ENCODE results near the gene ANGPT4. TPM values are rescaled to one million over a fixed set of nuclear protein-coding genes. Genes with fewer than 3 reads are reported as not detected.

ANGPT4 gene
- total RNA-seq, 1 donor from 2014 or later, result not detected

- intact Hi-C loops (cut with micrococcal nuclease), result no loop called here
- peaks cover 15% of the 10 kb centered on the region for H3K36me3 Mint-ChIP-seq (ENCODE audit: low read depth)
- DNase-seq (ENCODE audit: low spot score), result no peak
- H3K4me3 Mint-ChIP-seq (ENCODE audit: low read depth), result peak overlapping the region; percentile 39
- no peaks in the 10 kb centered on the region for H3K27me3 Mint-ChIP-seq (ENCODE audit: low read depth)
- H3K27ac Mint-ChIP-seq, result no peak overlapping the region
- peaks cover 33% of the 10 kb centered on the region for H3K4me1 Mint-ChIP-seq (ENCODE audit: low read depth)
- H3K9me3 Mint-ChIP-seq, result no peaks in the 10 kb centered on the region
Measured at GRCh38 chr20:841568-842546, 74.3 kb downstream of the ANGPT4 start.

GRCh38 chr20:840858-841567 is 75.1 kb downstream of the ANGPT4 start:
- intact Hi-C loops (cut with micrococcal nuclease), result no loop called here
- Mint-ChIP-seq H3K27ac (no peak overlapping the region), H3K36me3 (ENCODE audit: low read depth) (peaks cover 8% of the 10 kb centered on the region), H3K4me1 (ENCODE audit: low read depth) (peaks cover 31% of the 10 kb centered on the region), H3K27me3 (ENCODE audit: low read depth) (no peaks in the 10 kb centered on the region), H3K9me3 (no peaks in the 10 kb centered on the region), H3K4me3 (ENCODE audit: low read depth) (peak overlapping the region; percentile 34)
- DNase-seq (ENCODE audit: low spot score), result no peak

- no peaks in the 10 kb centered on the region for H3K27me3 Mint-ChIP-seq (ENCODE audit: low read depth)
- peak overlapping the region; percentile 34 for H3K4me3 Mint-ChIP-seq (ENCODE audit: low read depth)
- peaks cover 33% of the 10 kb centered on the region for H3K4me1 Mint-ChIP-seq (ENCODE audit: low read depth)
- peaks cover 4% of the 10 kb centered on the region for H3K36me3 Mint-ChIP-seq (ENCODE audit: low read depth)
- intact Hi-C loops (cut with micrococcal nuclease), result no loop called here
- DNase-seq (ENCODE audit: low spot score), result no peak
- H3K9me3 Mint-ChIP-seq, result no peaks in the 10 kb centered on the region
- no peak overlapping the region for H3K27ac Mint-ChIP-seq
Measured at GRCh38 chr20:840503-840857, 75.7 kb downstream of the ANGPT4 start.

DNA sequence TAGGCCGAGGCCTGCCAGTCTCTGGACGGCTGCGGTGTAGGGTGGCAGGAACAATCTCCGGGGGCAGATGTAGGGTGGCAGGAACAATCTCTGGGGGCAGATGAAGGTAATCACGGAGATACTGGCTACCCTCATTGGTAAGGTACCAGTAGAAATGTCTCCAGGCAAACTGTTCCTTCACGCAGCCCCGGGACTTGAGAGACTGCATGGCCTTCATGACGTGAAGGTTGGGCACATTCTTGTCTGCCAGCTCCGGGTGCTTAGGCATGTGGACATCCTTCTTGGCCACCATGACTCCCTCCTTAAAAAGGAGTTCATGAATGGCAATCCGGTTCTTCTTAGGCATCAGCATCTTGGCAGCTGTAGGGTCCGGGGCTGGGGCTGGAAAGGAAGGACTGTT is 76.5 kb downstream of the ANGPT4 start:
- Mint-ChIP-seq H3K4me3 (ENCODE audit: low read depth) (no peak overlapping the region), H3K27ac (no peak overlapping the region), H3K36me3 (ENCODE audit: low read depth) (peaks cover 4% of the 10 kb centered on the region), H3K9me3 (no peaks in the 10 kb centered on the region), H3K27me3 (ENCODE audit: low read depth) (no peaks in the 10 kb centered on the region), H3K4me1 (ENCODE audit: low read depth) (peaks cover 40% of the 10 kb centered on the region)
- no peak for DNase-seq (ENCODE audit: low spot score)
- intact Hi-C loops (cut with micrococcal nuclease), result loop anchor here (5.0 kb wide), 1 partner anchor 278 kb away; the partner anchor contains the start of gene PSMF1

GRCh38 chr20:839015-839414 is 77.1 kb downstream of the ANGPT4 start:
- DNase-seq (ENCODE audit: low spot score), result no peak
- peaks cover 40% of the 10 kb centered on the region for H3K4me1 Mint-ChIP-seq (ENCODE audit: low read depth)
- no peak overlapping the region for H3K27ac Mint-ChIP-seq
- peaks cover 4% of the 10 kb centered on the region for H3K36me3 Mint-ChIP-seq (ENCODE audit: low read depth)
- no peaks in the 10 kb centered on the region for H3K9me3 Mint-ChIP-seq
- H3K4me3 Mint-ChIP-seq (ENCODE audit: low read depth), result no peak overlapping the region
- intact Hi-C loops (cut with micrococcal nuclease), result loop anchor here (5.0 kb wide), 1 partner anchor 278 kb away; the partner anchor contains the start of gene PSMF1
- no peaks in the 10 kb centered on the region for H3K27me3 Mint-ChIP-seq (ENCODE audit: low read depth)

DNA sequence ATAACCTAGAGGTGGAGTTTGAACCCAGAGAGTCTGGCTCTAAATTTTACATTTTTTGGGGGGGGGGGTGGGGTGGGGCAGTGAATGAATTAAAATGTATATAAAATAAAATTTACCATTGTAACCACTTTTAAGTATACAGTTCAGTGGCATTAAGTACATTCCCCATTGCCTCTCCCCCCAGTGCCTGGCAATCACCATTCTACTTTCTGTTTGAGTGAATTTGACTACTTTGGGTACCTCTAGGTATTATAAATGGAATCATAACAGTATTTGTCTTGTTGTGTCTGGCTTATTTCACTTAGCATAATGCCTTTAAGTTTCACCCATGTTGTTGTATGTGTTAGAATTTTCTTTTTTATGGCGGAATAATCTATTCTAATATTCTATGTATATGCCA is 79.9 kb downstream of the ANGPT4 start:
- peaks cover 42% of the 10 kb centered on the region for H3K4me1 Mint-ChIP-seq (ENCODE audit: low read depth)
- intact Hi-C loops (cut with micrococcal nuclease), result loop anchor here (5.0 kb wide), 1 partner anchor 281 kb away; the partner anchor contains the start of gene PSMF1

GRCh38 chr20:835608-836045 is 80.5 kb downstream of the ANGPT4 start:
- DNase-seq (ENCODE audit: low spot score), result no peak
- Mint-ChIP-seq H3K27me3 (ENCODE audit: low read depth) (no peaks in the 10 kb centered on the region), H3K36me3 (ENCODE audit: low read depth) (peaks cover 4% of the 10 kb centered on the region), H3K27ac (peak overlapping the region; percentile 36), H3K4me3 (ENCODE audit: low read depth) (peak overlapping the region; percentile 76), H3K9me3 (no peaks in the 10 kb centered on the region), H3K4me1 (ENCODE audit: low read depth) (peaks cover 43% of the 10 kb centered on the region)
- intact Hi-C loops (cut with micrococcal nuclease), result loop anchor here (5.0 kb wide), 1 partner anchor 282 kb away; the partner anchor contains the start of gene PSMF1

More for the DNA sequence above, 79.9 kb downstream of the ANGPT4 start:
- H3K27ac Mint-ChIP-seq, result peak overlapping the region; percentile 40
- H3K36me3 Mint-ChIP-seq (ENCODE audit: low read depth), result peaks cover 4% of the 10 kb centered on the region
- peak overlapping the region; percentile 37 for H3K4me3 Mint-ChIP-seq (ENCODE audit: low read depth)
- no peaks in the 10 kb centered on the region for H3K27me3 Mint-ChIP-seq (ENCODE audit: low read depth)
- DNase-seq (ENCODE audit: low spot score), result no peak
- no peaks in the 10 kb centered on the region for H3K9me3 Mint-ChIP-seq

GRCh38 chr20:834151-834746 is 81.9 kb downstream of the ANGPT4 start:
- peak overlapping the region; percentile 75 for H3K27ac Mint-ChIP-seq
- intact Hi-C loops (cut with micrococcal nuclease), result loop anchor here (5.0 kb wide), 1 partner anchor 292 kb away; the partner anchor contains the start of gene CSNK2A1
- H3K4me3 Mint-ChIP-seq (ENCODE audit: low read depth), result peak overlapping the region; percentile 82
- no peaks in the 10 kb centered on the region for H3K27me3 Mint-ChIP-seq (ENCODE audit: low read depth)
- no peak for DNase-seq (ENCODE audit: low spot score)
- no peaks in the 10 kb centered on the region for H3K9me3 Mint-ChIP-seq
- peaks cover 4% of the 10 kb centered on the region for H3K36me3 Mint-ChIP-seq (ENCODE audit: low read depth)
- peaks cover 48% of the 10 kb centered on the region for H3K4me1 Mint-ChIP-seq (ENCODE audit: low read depth)

GRCh38 chr20:833450-834150 is 82.5 kb downstream of the ANGPT4 start, which contains the start of gene FAM110A:
FAM110A (plus strand) TSS chr20:833715; CDS start chr20:844805, 11,090 bp downstream.
- Mint-ChIP-seq H3K27me3 (ENCODE audit: low read depth) (no peaks in the 10 kb centered on the region), H3K4me3 (ENCODE audit: low read depth) (peak within 1 kb of the TSS; percentile 82), H3K36me3 (ENCODE audit: low read depth) (peaks cover 4% of the 10 kb centered on the region), H3K27ac (peak within 1 kb of the TSS; percentile 75), H3K9me3 (no peaks in the 10 kb centered on the region), H3K4me1 (ENCODE audit: low read depth) (peaks cover 54% of the 10 kb centered on the region)
- peak; percentile 95 for DNase-seq (ENCODE audit: low spot score)
- intact Hi-C loops (cut with micrococcal nuclease), result loop anchor here (1.0 to 5.0 kb wide), 3 partner anchors 13 to 291 kb away; partner anchors contain the start of genes CSNK2A1 and SRXN1

DNA sequence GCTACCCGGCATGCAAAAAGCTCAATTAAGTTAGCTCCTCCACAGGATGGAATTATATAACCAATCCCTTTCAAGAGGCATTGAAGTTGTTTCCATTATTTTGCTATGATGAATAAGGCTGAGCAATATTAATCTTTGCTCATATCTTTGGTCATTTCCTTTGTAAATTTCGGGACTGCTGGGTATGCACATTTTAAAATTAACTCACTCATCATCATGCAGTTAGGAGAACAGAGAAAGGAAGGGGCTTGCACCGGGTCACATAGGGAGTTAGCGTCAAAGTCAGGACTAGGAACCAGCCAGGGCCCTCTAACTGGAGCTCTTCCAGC is 83.0 kb downstream of the ANGPT4 start:
- Mint-ChIP-seq H3K27me3 (ENCODE audit: low read depth) (no peaks in the 10 kb centered on the region), H3K9me3 (no peaks in the 10 kb centered on the region), H3K27ac (peak overlapping the region; percentile 66), H3K4me1 (ENCODE audit: low read depth) (peaks cover 49% of the 10 kb centered on the region), H3K36me3 (ENCODE audit: low read depth) (no peaks in the 10 kb centered on the region), H3K4me3 (ENCODE audit: low read depth) (peak overlapping the region; percentile 82)
- no peak for DNase-seq (ENCODE audit: low spot score)
- intact Hi-C loops (cut with micrococcal nuclease), result loop anchor here (1.0 to 5.0 kb wide), 3 partner anchors 14 to 291 kb away; partner anchors contain the start of genes CSNK2A1 and SRXN1

DNA sequence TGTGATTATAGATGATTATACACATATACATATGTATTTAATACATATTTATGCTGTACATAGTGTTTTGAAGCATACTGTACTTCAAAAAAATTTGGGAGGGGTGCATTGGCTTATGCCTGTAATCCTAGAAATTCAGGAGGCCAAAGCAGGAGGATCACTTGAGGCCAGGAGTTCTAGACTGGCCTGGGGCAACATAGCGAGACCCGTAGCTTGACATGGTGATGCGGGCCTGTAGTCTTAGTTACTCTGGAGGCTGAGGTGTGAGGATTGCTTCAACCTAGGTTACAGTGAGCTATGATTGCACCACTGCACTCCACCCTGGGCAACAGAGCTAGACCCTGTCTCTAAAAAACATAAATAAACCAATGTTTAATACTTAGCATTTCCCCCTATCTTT is 84.2 kb downstream of the ANGPT4 start:
- no peak for DNase-seq (ENCODE audit: low spot score)
- H3K36me3 Mint-ChIP-seq (ENCODE audit: low read depth), result no peaks in the 10 kb centered on the region
- intact Hi-C loops (cut with micrococcal nuclease), result loop anchor here (2.0 to 5.0 kb wide), 2 partner anchors 15 to 290 kb away; partner anchors contain the start of gene CSNK2A1
- H3K27me3 Mint-ChIP-seq (ENCODE audit: low read depth), result no peaks in the 10 kb centered on the region
- no peak overlapping the region for H3K4me3 Mint-ChIP-seq (ENCODE audit: low read depth)
- peaks cover 43% of the 10 kb centered on the region for H3K4me1 Mint-ChIP-seq (ENCODE audit: low read depth)
- H3K27ac Mint-ChIP-seq, result no peak overlapping the region
- no peaks in the 10 kb centered on the region for H3K9me3 Mint-ChIP-seq

DNA sequence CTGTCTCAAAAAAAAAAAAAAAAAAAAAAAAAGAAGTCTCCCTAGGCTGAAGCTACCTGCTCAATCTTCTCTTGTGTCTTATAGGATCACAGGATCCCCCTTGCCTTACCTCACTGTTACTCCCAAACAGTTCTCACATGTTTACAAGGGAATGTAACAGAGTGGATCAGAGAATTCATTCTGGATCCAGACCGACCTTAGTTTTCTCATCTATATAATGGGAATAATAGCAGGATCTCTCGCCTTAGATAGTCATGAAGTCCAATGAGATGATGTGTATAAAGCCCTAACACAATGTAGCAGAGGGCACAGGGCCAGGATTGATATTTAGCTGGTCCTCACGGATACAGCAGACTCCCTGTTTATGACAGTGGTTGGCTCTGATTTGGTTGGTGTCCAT is 84.9 kb downstream of the ANGPT4 start:
- Mint-ChIP-seq H3K36me3 (ENCODE audit: low read depth) (no peaks in the 10 kb centered on the region), H3K4me1 (ENCODE audit: low read depth) (peaks cover 39% of the 10 kb centered on the region), H3K4me3 (ENCODE audit: low read depth) (no peak overlapping the region), H3K27ac (no peak overlapping the region), H3K9me3 (no peaks in the 10 kb centered on the region), H3K27me3 (ENCODE audit: low read depth) (no peaks in the 10 kb centered on the region)
- no peak for DNase-seq (ENCODE audit: low spot score)
- intact Hi-C loops (cut with micrococcal nuclease), result loop anchor here (5.0 kb wide), 1 partner anchor 289 kb away; the partner anchor contains the start of gene CSNK2A1
